K562 (cell line): Measurements from ENCODE around the gene DISC1. TPM values are rescaled to one million over a fixed set of nuclear protein-coding genes. Genes with fewer than 3 reads are reported as not detected.

Experiments used
- ATAC-seq: fragments of 200-7000 bp; cut with Tn5 transposase; 3 replicates; pipeline ENCODE4 v1.9.1; 2020; ENCODE audit warnings: moderate library complexity
- BruUV-seq: library from RNA; stranded (reverse); fragments of 400-500 nt; replicated peaks from 2 replicates; lab custom pipeline; 2021; lab: Mats Ljungman, UMichigan
- CTCF ChIA-PET: fragments of 300-600 bp; formaldehyde crosslinking; extraction: SDS; loops from one replicate; lab custom pipeline; 2021; ENCODE audit warnings: low intra/inter-chr PET ratio; lab: Yijun Ruan, JAX
- POLR2A ChIA-PET: fragments of 300-600, 350-650 bp; sonication (Branson Sonifier 250); formaldehyde crosslinking; extraction: SDS; loops from one replicate; lab custom pipeline; 2021; ENCODE audit warnings: antibody characterized with exemption, inconsistent platforms; lab: Yijun Ruan, JAX
- DNase-seq, 4 experiments: peaks; one replicate each; pipeline versions ENCODE4 v3.0.0 to v3.0.0-alpha.2; 2011 to 2018; ENCODE audit warnings: low spot score in 3 of 4, mixed read lengths in 3 of 4; ENCODE audit errors: extremely low read depth in 1 of 4
- FAIRE-seq: peaks from 2 replicates; lab custom pipeline; 2011; peaks lifted over from hg19 to GRCh38; lab: Jason Lieb, UNC
- H2AFZ ChIP-seq: 2 replicates; pipeline ENCODE4 v1.6.0; 2011; ENCODE audit warnings: low read depth, low read length, control low read depth, inconsistent platforms
- H3K27ac ChIP-seq: fragments of 200-600 bp; 3 replicates; pipeline ENCODE4 v1.8.0; 2011; ENCODE audit warnings: low read depth, mild to moderate bottlenecking, control low read depth, inconsistent platforms, low read length, moderate library complexity, mixed read lengths; ENCODE audit errors: extremely low read depth
- H3K27me3 ChIP-seq, 2 experiments: fragments of 300-600 bp in 1 of 2; 2 replicates in 1 of 2; 3 replicates in 1 of 2; pipeline versions ENCODE4 v1.6.0 to v1.8.0; 2011; ENCODE audit warnings: inconsistent platforms in 2 of 2, low read length in 2 of 2, mild to moderate bottlenecking in 1 of 2, mixed read lengths in 1 of 2, moderate library complexity in 1 of 2; ENCODE audit not compliant: control insufficient read depth in 2 of 2, insufficient read depth in 2 of 2
- H3K36me3 ChIP-seq: fragments of 300-600 bp; 3 replicates; pipeline ENCODE4 v1.8.0; 2011; ENCODE audit warnings: mild to moderate bottlenecking, low read length, inconsistent platforms; ENCODE audit not compliant: control insufficient read depth, insufficient read depth
- H3K4me1 ChIP-seq, 2 experiments: fragments of 200-600 bp in 1 of 2; replicated peaks in 1 of 2; 2 replicates in 1 of 2; 3 replicates in 1 of 2; pipeline versions ENCODE4 v1.5.1 to v1.8.0; 2011; ENCODE audit warnings: inconsistent platforms in 2 of 2, low read length in 2 of 2, mild to moderate bottlenecking in 1 of 2, mixed read lengths in 1 of 2, moderate library complexity in 1 of 2; ENCODE audit not compliant: control insufficient read depth in 2 of 2, insufficient read depth in 2 of 2
- H3K4me2 ChIP-seq: 2 replicates; pipeline ENCODE4 v1.6.1; 2011; ENCODE audit warnings: low read length, control low read depth, inconsistent platforms, mixed read lengths; ENCODE audit not compliant: insufficient read depth
- H3K4me3 ChIP-seq: fragments of 200-600 bp; sonication (generic), shearing (Covaris generic); 2 replicates; pipeline ENCODE4 v1.5.1; 2016; ENCODE audit warnings: control low read depth, inconsistent platforms
- H3K79me2 ChIP-seq: fragments of 200-600 bp; 3 replicates; pipeline ENCODE4 v1.8.0; 2011; ENCODE audit warnings: low read length, inconsistent platforms; ENCODE audit not compliant: control insufficient read depth, insufficient read depth
- H3K9ac ChIP-seq, 2 experiments: 2 replicates each; pipeline versions ENCODE4 v1.6.0 to v1.6.1; 2011; ENCODE audit warnings: low read depth in 2 of 2, low read length in 2 of 2, control low read depth in 1 of 2, inconsistent platforms in 1 of 2, mild to moderate bottlenecking in 1 of 2, mixed read lengths in 1 of 2; ENCODE audit not compliant: insufficient read depth in 1 of 2
- H3K9me1 ChIP-seq: one replicate; pipeline ENCODE4 v1.6.0; 2011; ENCODE audit warnings: inconsistent platforms, mild to moderate bottlenecking, low read length, moderate library complexity; ENCODE audit not compliant: control insufficient read depth, insufficient read depth
- H3K9me3 ChIP-seq: replicated peaks from 2 replicates; pipeline ENCODE4 v1.5.1; 2011; ENCODE audit warnings: low read depth, low read length, inconsistent platforms; ENCODE audit not compliant: control insufficient read depth, insufficient read depth
- H4K20me1 ChIP-seq: replicated peaks from 2 replicates; pipeline ENCODE4 v1.6.1; 2011; ENCODE audit warnings: low read length, inconsistent platforms, mixed read lengths; ENCODE audit not compliant: control insufficient read depth, insufficient read depth
- ARID2 ChIP-seq: fragments of 450-650 bp; IDR thresholded peaks from 2 replicates; pipeline ENCODE4 v1.6.1; 2017; ENCODE audit warnings: antibody characterized with exemption, mild to moderate bottlenecking
- ETV5 ChIP-seq: sonication (generic); formaldehyde crosslinking; IDR thresholded peaks from 2 replicates; pipeline ENCODE4 v1.4.0; 2020; ENCODE audit warnings: low read depth, mild to moderate bottlenecking, missing genetic modification reagents
- JUN ChIP-seq, 2 experiments: sonication (generic) in 1 of 2; formaldehyde crosslinking in 1 of 2; IDR thresholded peaks; 2 replicates each; pipeline versions ENCODE4 v1.6.1 to v1.8.0; 2012 to 2022; ENCODE audit warnings: borderline replicate concordance in 2 of 2, mild to moderate bottlenecking in 2 of 2, improper control_type of control experiment in 1 of 2, low read depth in 1 of 2, low read length in 1 of 2, missing genetic modification reagents in 1 of 2
- SNRNP70 ChIP-seq: fragments of 200-400 bp; formaldehyde crosslinking; optimal IDR thresholded peaks from 2 replicates; pipeline ENCODE3; 2017; ENCODE audit warnings: low read depth, low read length
- THRA ChIP-seq: fragments of 450-650 bp; IDR thresholded peaks from 2 replicates; pipeline ENCODE4 v1.6.1; 2017; ENCODE audit warnings: mild to moderate bottlenecking, moderate library complexity
- WGBS: fragments of 100-300 bp; shearing (Covaris generic); methylation state at CpG from one replicate; pipeline ENCODE4 v1.1.6; 2016; ENCODE audit warnings: low coverage, mixed read lengths; ENCODE audit not compliant: insufficient coverage; ENCODE audit errors: missing lambda C conversion rate; 5-methylcytosine and 5-hydroxymethylcytosine counted together
- in situ Hi-C: fragments of 300-500 bp; cut with MboI; formaldehyde crosslinking; loops from 4 replicates; pipeline ENCODE4 v1.15.0; 2018; ENCODE audit warnings: inconsistent platforms, mixed read lengths
- intact Hi-C: fragments of 100-400 bp; cut with micrococcal nuclease; formaldehyde crosslinking; loops from 2 replicates; pipeline ENCODE4 v1.14.2; 2022
- polyA plus RNA-seq, 8 experiments: library from polyadenylated mRNA; depleted of rRNA in 4 of 8; stranded (reverse) in 5 of 8; unstranded in 3 of 8; fragments of >200 nt; fragmentation: Nextera tagmentation in 2 of 8; fragmentation: Illumina TruSeq in 1 of 8; extraction: Ambion mirVana in 2 of 8; extraction: Trizol in 1 of 8; gene quantifications; 2 replicates each; pipeline versions ENCODE4 v1.2.1 to v1.2.3, GENCODE V29; 2011 to 2014; ENCODE audit warnings: inconsistent platforms in 1 of 8, missing spikeins in 1 of 8
- total RNA-seq, 7 experiments: library from RNA; depleted of rRNA in 6 of 7; stranded (reverse); fragments of >200 nt in 6 of 7; fragmentation: Illumina TruSeq in 2 of 7; extraction: Trizol in 2 of 7; gene quantifications; 2 replicates each; pipeline versions ENCODE4 v1.2.1 to v1.2.3, GENCODE V29; 2011 to 2021; ENCODE audit warnings: low replicate concordance in 1 of 7

DISC1 gene
- total and polyA plus RNA-seq, 9 of the 15 experiments (the other 6 are each of a cell fraction or from before 2014, with no cell fraction given) = 0.01 to 0.11 (median 0.08) TPM; not detected in 1

- Histone ChIP-seq H3K9me3 (no peaks in the 10 kb centered on the region), H3K36me3 (no peaks in the 10 kb centered on the region), H3K79me2 (no peaks in the 10 kb centered on the region), H4K20me1 (no peaks in the 10 kb centered on the region), H3K4me2 (no peak overlapping the region), H3K27me3 (peaks cover 0 to 3% of the 10 kb centered on the region in 2 experiments; a peak in 1 of 5 replicates), H3K4me3 (no peak overlapping the region), H2AFZ (no peak overlapping the region), H3K27ac (no peak overlapping the region), H3K9ac (no peak overlapping the region), H3K4me1 (no peaks in the 10 kb centered on the region), H3K9me1 (no peaks in the 10 kb centered on the region)
- no TSS peak for BruUV-seq
- intact Hi-C loops = no loop called here
- ChIA-PET CTCF (no interaction called here), POLR2A (no interaction called here)
- in situ Hi-C loops = no loop called here
- WGBS = 1% methylated on average over 4 of the region's 4 CpGs
- TF ChIP-seq SNRNP70 = no peak
- TF ChIP-seq THRA = no peak
- no peak for TF ChIP-seq ETV5
- TF ChIP-seq JUN (IDR thresholded peaks at IDR 0.05; ENCODE audit: borderline replicate concordance, low read depth, low read length) = no peak
- no peak for TF ChIP-seq JUN (CRISPR knock-in tag; IDR thresholded peaks at IDR 0.05; ENCODE audit: borderline replicate concordance)
- no peak for TF ChIP-seq ARID2
- no peak for FAIRE-seq
- ATAC-seq = no peak
- DNase-seq = no peak
Measured at GRCh38 chr1:231921646-231922345, 295.2 kb downstream of the DISC1 start.
